ENCODE results near the gene NSD2. TPM values are rescaled to one million over a fixed set of nuclear protein-coding genes. Genes with fewer than 3 reads are reported as not detected.

NSD2 gene
- total and polyA plus RNA-seq, 7 donors, result 7.2 to 57.9 (median 36.0) TPM

GRCh38 chr4:1988327-1988724 lies 117.1 kb downstream of the NSD2 start:
- DNase-seq, result no peak
- Histone ChIP-seq H3K4me1 (peaks cover 0 to 4% (median 0%) of the 10 kb centered on the region in 4 donors), H3K36me3 (peaks cover 43 to 83% (median 61%) of the 10 kb centered on the region in 4 donors), H3K9me3 (no peaks in the 10 kb centered on the region), H3K27ac (no peak overlapping the region), H3K27me3 (no peaks in the 10 kb centered on the region), H3K4me3 (no peak overlapping the region)
- intact Hi-C loops (cut with DNase I), result no loop called here
- WGBS, 2 donors, result 94 to 96% methylated on average over 12 of the region's 12 CpGs
- TF ChIP-seq POLR2A (IDR thresholded peaks at IDR 0.05), result no peak
- no peak for TF ChIP-seq EP300 (IDR thresholded peaks at IDR 0.05)
- no peak for TF ChIP-seq POLR2AphosphoS5 (IDR thresholded peaks at IDR 0.05)
- no peak for TF ChIP-seq CTCF (IDR thresholded peaks at IDR 0.05)

- H3K27me3 ChIP-seq, result no peaks in the 10 kb centered on the region
- no peak overlapping the region for H3K4me3 ChIP-seq
- H3K27ac ChIP-seq, result no peak overlapping the region
- DNase-seq, result no peak
- H3K4me1 ChIP-seq, result peaks cover 0 to 4% (median 0%) of the 10 kb centered on the region in 4 donors
- peaks cover 30 to 69% (median 47%) of the 10 kb centered on the region in 4 donors for H3K36me3 ChIP-seq
- TF ChIP-seq POLR2AphosphoS5 (IDR thresholded peaks at IDR 0.05) (no peak), CTCF (IDR thresholded peaks at IDR 0.05) (no peak), EP300 (IDR thresholded peaks at IDR 0.05) (no peak), POLR2A (IDR thresholded peaks at IDR 0.05) (no peak)
- intact Hi-C loops (cut with DNase I), result no loop called here
- H3K9me3 ChIP-seq, result no peaks in the 10 kb centered on the region
- WGBS, 2 donors, result 94 to 95% methylated on average over 33 of the region's 33 CpGs
Observed at GRCh38 chr4:1989533-1990347, 118.5 kb downstream of the NSD2 start.

GRCh38 chr4:1990348-1990645 lies 119.1 kb downstream of the NSD2 start:
- no peak for DNase-seq
- intact Hi-C loops (cut with DNase I), result no loop called here
- TF ChIP-seq CTCF (IDR thresholded peaks at IDR 0.05), result no peak
- no peak for TF ChIP-seq POLR2A (IDR thresholded peaks at IDR 0.05)
- TF ChIP-seq EP300 (IDR thresholded peaks at IDR 0.05), result no peak
- TF ChIP-seq POLR2AphosphoS5 (IDR thresholded peaks at IDR 0.05), result no peak
- H3K4me1 ChIP-seq, result peaks cover 0 to 4% (median 0%) of the 10 kb centered on the region in 4 donors
- H3K36me3 ChIP-seq, result peaks cover 24 to 64% (median 42%) of the 10 kb centered on the region in 4 donors
- H3K4me3 ChIP-seq, result no peak overlapping the region
- no peak overlapping the region for H3K27ac ChIP-seq
- H3K27me3 ChIP-seq, result no peaks in the 10 kb centered on the region
- WGBS, 2 donors, result 91 to 93% methylated on average over 10 of the region's 10 CpGs
- no peaks in the 10 kb centered on the region for H3K9me3 ChIP-seq

- H3K4me3 ChIP-seq, result no peak overlapping the region
- no peaks in the 10 kb centered on the region for H3K9me3 ChIP-seq
- no peaks in the 10 kb centered on the region for H3K27me3 ChIP-seq
- H3K36me3 ChIP-seq, result peaks cover 21 to 60% (median 39%) of the 10 kb centered on the region in 4 donors
- TF ChIP-seq CTCF (IDR thresholded peaks at IDR 0.05), result no peak
- no peak for TF ChIP-seq POLR2AphosphoS5 (IDR thresholded peaks at IDR 0.05)
- TF ChIP-seq POLR2A (IDR thresholded peaks at IDR 0.05), result no peak
- TF ChIP-seq EP300 (IDR thresholded peaks at IDR 0.05), result no peak
- WGBS, 2 donors, result 89 to 94% methylated on average over 5 of the region's 5 CpGs
- no peak for DNase-seq
- H3K4me1 ChIP-seq, result peaks cover 0 to 4% (median 0%) of the 10 kb centered on the region in 4 donors
- no peak overlapping the region for H3K27ac ChIP-seq
- intact Hi-C loops (cut with DNase I), result no loop called here
Observed at GRCh38 chr4:1990676-1991075, 119.5 kb downstream of the NSD2 start.

All from sigmoid colon (tissue), 7 donors.